DOHH2 (cell line): ENCODE data around the gene SNAP29.

Source experiments
- H3F3A ChIP-seq: fragments of 200-600 bp; sonication (generic), shearing (Covaris generic); 2 replicates; pipeline ENCODE4 v1.6.0; 2016; ENCODE audit warnings: antibody characterized with exemption, mild to moderate bottlenecking; ENCODE audit not compliant: control insufficient read depth, insufficient read depth
- H3K27ac ChIP-seq: fragments of 200-600 bp; sonication (generic); 2 replicates; pipeline ENCODE4 v1.5.1; 2014; ENCODE audit warnings: low read depth, mild to moderate bottlenecking, low read length, moderate library complexity
- H3K27me3 ChIP-seq: fragments of 200-600 bp; sonication (generic); 2 replicates; pipeline ENCODE4 v1.6.1; 2014; ENCODE audit warnings: mild to moderate bottlenecking, low read length, mixed read lengths; ENCODE audit not compliant: control insufficient read depth
- H3K36me3 ChIP-seq: fragments of 200-600 bp; sonication (generic); 2 replicates; pipeline ENCODE4 v1.6.1; 2014; ENCODE audit warnings: mild to moderate bottlenecking, low read length, moderate library complexity, mixed read lengths; ENCODE audit not compliant: control insufficient read depth
- H3K4me1 ChIP-seq: fragments of 200-600 bp; sonication (generic); 2 replicates; pipeline ENCODE4 v1.6.1; 2014; ENCODE audit warnings: mild to moderate bottlenecking, low read length, mixed read lengths; ENCODE audit not compliant: control insufficient read depth
- H3K4me2 ChIP-seq: fragments of 200-600 bp; sonication (generic); 2 replicates; pipeline ENCODE4 v1.6.0; 2014; ENCODE audit warnings: mild to moderate bottlenecking, low read length, moderate library complexity
- H3K4me3 ChIP-seq: fragments of 200-600 bp; sonication (generic); 2 replicates; pipeline ENCODE4 v1.5.1; 2014; ENCODE audit warnings: mild to moderate bottlenecking, low read length, mixed read lengths
- H3K79me2 ChIP-seq: fragments of 200-600 bp; sonication (generic); 2 replicates; pipeline ENCODE4 v1.6.1; 2014; ENCODE audit warnings: mild to moderate bottlenecking, low read length, mixed read lengths; ENCODE audit not compliant: control insufficient read depth
- H3K9me2 ChIP-seq: fragments of 200-600 bp; sonication (generic); replicated peaks from 2 replicates; pipeline ENCODE4 v1.6.1; 2014; ENCODE audit warnings: mild to moderate bottlenecking, low read length, mixed read lengths; ENCODE audit not compliant: control insufficient read depth
- H3K9me3 ChIP-seq: fragments of 200-600 bp; sonication (generic); 2 replicates; pipeline ENCODE4 v1.6.1; 2014; ENCODE audit warnings: antibody characterized with exemption, low read length, mixed read lengths; ENCODE audit not compliant: control insufficient read depth, insufficient read depth
- H4K20me1 ChIP-seq: fragments of 200-600 bp; sonication (generic); 2 replicates; pipeline ENCODE4 v1.6.0; 2014; ENCODE audit warnings: low read depth, mild to moderate bottlenecking, antibody characterized with exemption, low read length, moderate library complexity; ENCODE audit not compliant: control insufficient read depth, insufficient read depth
- EZH2phosphoT487 ChIP-seq: fragments of 200-600 bp; sonication (generic); IDR thresholded peaks from 2 replicates; pipeline ENCODE4 v1.6.1; 2017; ENCODE audit warnings: borderline replicate concordance, mild to moderate bottlenecking, antibody characterized with exemption, low read length, moderate library complexity, mixed read lengths
- TF ChIP-seq, protein P1 (sequence below): fragments of 200-600 bp; sonication (generic); IDR thresholded peaks from one replicate; pipeline ENCODE4 v1.5.1; 2014; ENCODE audit warnings: antibody characterized with exemption, mild to moderate bottlenecking, low read depth, low read length; ENCODE audit not compliant: poor library complexity, severe bottlenecking

SNAP29 gene

DNA sequence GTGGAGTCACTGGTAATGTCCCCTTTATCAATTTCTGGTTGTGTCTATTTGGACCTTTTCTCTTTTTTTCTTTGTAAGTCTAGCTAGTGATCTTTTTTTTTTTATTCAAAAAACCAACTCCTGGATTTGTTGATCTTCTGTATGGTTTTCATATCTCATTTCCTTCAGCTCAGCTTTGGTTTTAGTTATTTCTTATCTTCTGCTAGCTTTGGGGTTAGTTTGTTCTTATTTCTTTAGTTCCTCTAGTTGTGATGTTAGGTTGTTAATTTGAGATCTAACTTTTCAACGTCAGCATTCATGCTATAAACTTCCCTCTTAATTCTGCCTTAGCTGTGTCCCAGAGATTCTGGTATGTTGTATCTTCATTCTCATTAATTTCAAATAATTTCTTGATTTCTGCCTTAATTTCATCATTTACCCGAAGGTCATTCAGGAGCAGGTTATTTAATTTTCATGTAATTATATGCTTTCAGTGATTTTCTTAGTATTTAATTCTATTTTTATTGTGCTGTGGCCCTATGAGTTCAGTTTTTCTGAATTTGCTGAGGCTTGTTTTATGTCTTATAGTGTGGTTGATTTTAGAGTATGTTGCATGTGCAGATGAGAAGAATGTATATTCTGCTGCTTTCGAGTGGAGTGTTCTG lies 29.2 kb upstream of the SNAP29 start:
- Histone ChIP-seq H3K4me1 (no peaks in the 10 kb centered on the region), H3K9me2 (no peaks in the 10 kb centered on the region), H3K36me3 (peaks cover 40% of the 10 kb centered on the region)

DNA sequence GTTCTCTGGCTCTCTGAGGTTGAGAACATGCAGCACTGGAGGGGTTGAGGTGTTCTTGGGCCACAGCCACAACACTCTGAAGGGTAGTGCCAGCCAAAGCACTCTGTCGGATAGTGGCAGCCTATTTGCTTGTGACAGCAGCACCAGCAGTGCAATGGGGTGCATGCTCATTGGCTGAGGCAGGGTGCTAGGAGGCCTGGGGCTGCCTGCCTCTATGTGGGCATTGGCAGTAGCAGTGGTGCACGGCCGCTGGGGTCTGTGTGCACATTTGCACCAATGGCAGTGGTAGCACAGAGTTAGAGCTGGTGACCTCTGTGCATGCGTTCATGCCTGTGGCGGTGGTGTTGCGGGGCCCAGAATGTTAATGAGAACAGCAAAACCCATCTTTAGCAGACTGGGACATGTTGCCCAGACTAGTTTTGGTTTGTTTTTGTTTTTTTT lies 25.6 kb upstream of the SNAP29 start:
- H3K4me1 ChIP-seq: peaks cover 14% of the 10 kb centered on the region
- H3K9me2 ChIP-seq: no peaks in the 10 kb centered on the region
- no peak overlapping the region for H3K4me3 ChIP-seq
- no peaks in the 10 kb centered on the region for H3K27me3 ChIP-seq
- no peak overlapping the region for H3K4me2 ChIP-seq
- peaks cover 24% of the 10 kb centered on the region for H3K79me2 ChIP-seq
- H3K27ac ChIP-seq: no peak overlapping the region
- H3F3A ChIP-seq: no peaks in the 10 kb centered on the region
- H3K36me3 ChIP-seq: peaks cover 47% of the 10 kb centered on the region
- H4K20me1 ChIP-seq: 0 out of 2 replicates have a peak, but pooled peaks cover 5% of the 10 kb centered on the region
- H3K9me3 ChIP-seq: no peaks in the 10 kb centered on the region
- TF ChIP-seq EZH2phosphoT487: no peak
- TF ChIP-seq, protein P1, sequence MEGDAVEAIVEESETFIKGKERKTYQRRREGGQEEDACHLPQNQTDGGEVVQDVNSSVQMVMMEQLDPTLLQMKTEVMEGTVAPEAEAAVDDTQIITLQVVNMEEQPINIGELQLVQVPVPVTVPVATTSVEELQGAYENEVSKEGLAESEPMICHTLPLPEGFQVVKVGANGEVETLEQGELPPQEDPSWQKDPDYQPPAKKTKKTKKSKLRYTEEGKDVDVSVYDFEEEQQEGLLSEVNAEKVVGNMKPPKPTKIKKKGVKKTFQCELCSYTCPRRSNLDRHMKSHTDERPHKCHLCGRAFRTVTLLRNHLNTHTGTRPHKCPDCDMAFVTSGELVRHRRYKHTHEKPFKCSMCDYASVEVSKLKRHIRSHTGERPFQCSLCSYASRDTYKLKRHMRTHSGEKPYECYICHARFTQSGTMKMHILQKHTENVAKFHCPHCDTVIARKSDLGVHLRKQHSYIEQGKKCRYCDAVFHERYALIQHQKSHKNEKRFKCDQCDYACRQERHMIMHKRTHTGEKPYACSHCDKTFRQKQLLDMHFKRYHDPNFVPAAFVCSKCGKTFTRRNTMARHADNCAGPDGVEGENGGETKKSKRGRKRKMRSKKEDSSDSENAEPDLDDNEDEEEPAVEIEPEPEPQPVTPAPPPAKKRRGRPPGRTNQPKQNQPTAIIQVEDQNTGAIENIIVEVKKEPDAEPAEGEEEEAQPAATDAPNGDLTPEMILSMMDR: no peak

More for the DNA sequence above, 29.2 kb upstream of the SNAP29 start:
- H3K79me2 ChIP-seq: no peaks in the 10 kb centered on the region; the same call in 1 of the 2 replicates
- H3F3A ChIP-seq: no peaks in the 10 kb centered on the region; the same call in 1 of the 2 replicates
- no peaks in the 10 kb centered on the region for H3K9me3 ChIP-seq
- H3K4me2 ChIP-seq: no peak overlapping the region
- H3K27me3 ChIP-seq: no peaks in the 10 kb centered on the region
- H3K4me3 ChIP-seq: no peak overlapping the region
- H4K20me1 ChIP-seq: 0 out of 2 replicates have a peak, but pooled peaks cover 2% of the 10 kb centered on the region
- TF ChIP-seq, protein P1: no peak
- no peak for TF ChIP-seq EZH2phosphoT487
- no peak overlapping the region for H3K27ac ChIP-seq

DNA sequence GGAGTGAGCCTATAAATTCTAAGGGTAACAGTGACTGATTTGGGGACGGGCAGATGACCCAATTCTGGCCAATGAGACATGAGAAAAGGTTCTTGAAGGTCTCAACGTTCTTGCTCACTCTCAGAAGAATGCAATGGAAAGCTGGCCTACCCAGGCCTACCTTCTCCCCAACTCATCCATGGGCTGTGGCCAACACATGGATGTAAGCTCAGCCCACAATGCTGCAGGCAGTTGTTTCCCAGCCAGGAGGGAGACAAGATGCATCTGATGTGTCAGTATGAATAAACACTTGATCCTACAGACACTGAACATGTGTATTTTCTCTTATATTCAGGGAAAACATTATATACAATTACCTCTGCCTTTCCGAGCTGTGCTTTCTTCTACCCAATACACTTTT lies 24.6 kb upstream of the SNAP29 start:
- peaks cover 14% of the 10 kb centered on the region for H3K4me1 ChIP-seq
- H4K20me1 ChIP-seq: 0 out of 2 replicates have a peak, but pooled peaks cover 5% of the 10 kb centered on the region
- H3K9me3 ChIP-seq: no peaks in the 10 kb centered on the region
- H3F3A ChIP-seq: no peaks in the 10 kb centered on the region
- no peaks in the 10 kb centered on the region for H3K27me3 ChIP-seq
- no peak overlapping the region for H3K27ac ChIP-seq
- H3K79me2 ChIP-seq: peaks cover 33% of the 10 kb centered on the region
- no peaks in the 10 kb centered on the region for H3K9me2 ChIP-seq
- no peak overlapping the region for H3K4me2 ChIP-seq
- no peak for TF ChIP-seq EZH2phosphoT487
- TF ChIP-seq, protein P1: no peak
- H3K36me3 ChIP-seq: peaks cover 41% of the 10 kb centered on the region
- no peak overlapping the region for H3K4me3 ChIP-seq
